ENCODE results near the gene ZNF398. TPM values are rescaled to one million over a fixed set of nuclear protein-coding genes. Genes with fewer than 3 reads are reported as not detected.

Gene ZNF398
- total and polyA plus RNA-seq, 9 of the 15 experiments (the other 6 are each of a cell fraction or from before 2014, with no cell fraction given) = 4.0 to 18.6 (median 10.4) TPM

DNA sequence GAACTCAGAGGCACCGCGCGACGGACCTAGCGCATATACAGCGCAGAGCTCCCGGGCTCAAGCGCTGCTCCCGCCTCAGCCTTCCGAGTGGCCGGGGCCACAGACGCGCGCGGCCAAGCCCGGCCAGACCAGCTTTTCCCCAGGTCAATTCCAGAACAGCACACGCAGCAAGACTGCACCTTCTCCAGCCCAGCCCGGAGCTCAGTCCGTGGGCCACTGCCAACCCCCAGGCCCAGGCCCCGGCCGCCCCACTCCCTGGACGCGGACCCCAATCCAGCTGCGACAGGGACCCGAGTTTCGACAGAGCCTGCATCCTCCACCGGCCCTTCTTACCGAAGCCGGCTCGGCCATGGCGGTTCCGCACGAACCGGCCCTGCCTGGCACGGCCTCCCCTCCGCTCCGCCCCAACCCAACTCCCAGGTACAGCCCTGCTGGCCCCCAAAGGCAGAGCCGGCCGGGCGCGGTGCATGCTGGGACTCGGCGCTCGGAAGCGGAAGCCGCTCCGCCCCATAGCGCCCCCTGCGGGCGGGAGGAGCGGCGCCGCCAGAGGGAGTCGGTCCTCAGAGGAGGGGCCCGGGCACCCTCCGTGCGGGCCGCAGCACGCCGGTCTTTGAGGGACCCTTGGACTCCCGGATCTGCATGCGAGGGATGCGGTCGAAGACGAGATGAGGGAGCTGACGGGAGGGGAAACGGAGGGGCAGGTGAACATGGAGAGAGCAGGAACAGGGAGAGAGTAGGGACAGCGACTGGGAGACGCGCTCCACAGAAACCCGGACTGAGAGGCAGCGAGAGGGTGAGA, 21.2 kb upstream of the ZNF398 start, which contains the start of gene ZNF425 (continued):
- TF ChIP-seq, protein P1, sequence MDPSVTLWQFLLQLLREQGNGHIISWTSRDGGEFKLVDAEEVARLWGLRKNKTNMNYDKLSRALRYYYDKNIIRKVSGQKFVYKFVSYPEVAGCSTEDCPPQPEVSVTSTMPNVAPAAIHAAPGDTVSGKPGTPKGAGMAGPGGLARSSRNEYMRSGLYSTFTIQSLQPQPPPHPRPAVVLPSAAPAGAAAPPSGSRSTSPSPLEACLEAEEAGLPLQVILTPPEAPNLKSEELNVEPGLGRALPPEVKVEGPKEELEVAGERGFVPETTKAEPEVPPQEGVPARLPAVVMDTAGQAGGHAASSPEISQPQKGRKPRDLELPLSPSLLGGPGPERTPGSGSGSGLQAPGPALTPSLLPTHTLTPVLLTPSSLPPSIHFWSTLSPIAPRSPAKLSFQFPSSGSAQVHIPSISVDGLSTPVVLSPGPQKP (CRISPR knock-in tag; IDR thresholded peaks at IDR 0.05) = no peak
- TF ChIP-seq CAMTA2 (CRISPR knock-in tag; conservative IDR thresholded peaks at IDR 0.05) = 0 out of 2 replicates have a peak, but pooled peaks have one; percentile 89
- peak; percentile 49 for TF ChIP-seq ZNF324 (CRISPR knock-in tag; IDR thresholded peaks at IDR 0.05)
- TF ChIP-seq ZNF24 (IDR thresholded peaks at IDR 0.05) = peak; percentile 82; the same call in 1 of the 2 replicates
- TF ChIP-seq CEBPG (CRISPR knock-in tag; IDR thresholded peaks at IDR 0.05) = peak; percentile 66
- no peak for TF ChIP-seq CEBPG (tag; conservative IDR thresholded peaks at IDR 0.05 in 1 of 2, IDR thresholded peaks at IDR 0.05 in 1 of 2)
- TF ChIP-seq CBX2 (IDR thresholded peaks at IDR 0.05; ENCODE audit: insufficient read depth, low read length, poor library complexity, severe bottlenecking) = no peak
- TF ChIP-seq, protein P2, sequence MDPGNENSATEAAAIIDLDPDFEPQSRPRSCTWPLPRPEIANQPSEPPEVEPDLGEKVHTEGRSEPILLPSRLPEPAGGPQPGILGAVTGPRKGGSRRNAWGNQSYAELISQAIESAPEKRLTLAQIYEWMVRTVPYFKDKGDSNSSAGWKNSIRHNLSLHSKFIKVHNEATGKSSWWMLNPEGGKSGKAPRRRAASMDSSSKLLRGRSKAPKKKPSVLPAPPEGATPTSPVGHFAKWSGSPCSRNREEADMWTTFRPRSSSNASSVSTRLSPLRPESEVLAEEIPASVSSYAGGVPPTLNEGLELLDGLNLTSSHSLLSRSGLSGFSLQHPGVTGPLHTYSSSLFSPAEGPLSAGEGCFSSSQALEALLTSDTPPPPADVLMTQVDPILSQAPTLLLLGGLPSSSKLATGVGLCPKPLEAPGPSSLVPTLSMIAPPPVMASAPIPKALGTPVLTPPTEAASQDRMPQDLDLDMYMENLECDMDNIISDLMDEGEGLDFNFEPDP (CRISPR knock-in tag; IDR thresholded peaks at IDR 0.05) = peak; percentile 83
- TF ChIP-seq ZNF274 (IDR thresholded peaks at IDR 0.05; ENCODE audit: borderline replicate concordance, low read depth, low read length) = no peak
- TF ChIP-seq TEAD1 (CRISPR knock-in tag; IDR thresholded peaks at IDR 0.05) = peak; percentile 77 to 93
- TF ChIP-seq MBD2 (IDR thresholded peaks at IDR 0.05; ENCODE audit: borderline replicate concordance, low read depth) = peak; percentile 86; the same call in 1 of the 2 replicates
- TF ChIP-seq MAFG (tag; conservative IDR thresholded peaks at IDR 0.05) = no peak
- TF ChIP-seq POU5F1 (IDR thresholded peaks at IDR 0.05; ENCODE audit: borderline replicate concordance, low read depth, low read length, partially characterized antibody) = no peak
- no peak for TF ChIP-seq SNRNP70 (optimal IDR thresholded peaks at IDR 0.05; ENCODE audit: low read depth, low read length)
- TF ChIP-seq ZFX (CRISPR knock-in tag; IDR thresholded peaks at IDR 0.05) = peak; percentile 99
- no peak for TF ChIP-seq ZNF408 (CRISPR knock-in tag; IDR thresholded peaks at IDR 0.05; ENCODE audit: low read depth)
- no peak for TF ChIP-seq ZNF778 (CRISPR knock-in tag; IDR thresholded peaks at IDR 0.05)

All from K562 (cell line).